Kidney glomerular epithelial cell (primary cell): Measurements from ENCODE around the gene BHLHA15.

Source experiments
- DNase-seq: peaks from one replicate; lab custom pipeline; 2025; lab: John Stamatoyannopoulos, UW

The BHLHA15 gene

DNA sequence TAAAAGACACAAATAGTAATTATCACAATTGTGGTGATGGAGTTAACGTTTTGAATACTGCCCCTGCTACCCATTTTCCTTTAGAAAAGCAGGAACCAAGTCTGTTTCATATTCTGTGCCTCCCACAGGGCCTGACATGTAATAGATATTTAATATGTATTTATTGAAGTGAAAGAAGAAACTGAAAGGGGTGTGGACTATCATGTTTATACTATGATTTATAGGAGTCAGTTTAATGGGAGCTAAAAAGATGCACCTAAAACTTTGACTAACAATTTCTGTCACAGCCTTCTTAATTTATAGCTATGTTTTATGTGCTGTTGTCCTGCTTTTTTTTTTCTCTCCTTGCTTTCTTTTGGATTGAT lies 24.1 kb upstream of the BHLHA15 start:
- DNase-seq, result no peak

DNA sequence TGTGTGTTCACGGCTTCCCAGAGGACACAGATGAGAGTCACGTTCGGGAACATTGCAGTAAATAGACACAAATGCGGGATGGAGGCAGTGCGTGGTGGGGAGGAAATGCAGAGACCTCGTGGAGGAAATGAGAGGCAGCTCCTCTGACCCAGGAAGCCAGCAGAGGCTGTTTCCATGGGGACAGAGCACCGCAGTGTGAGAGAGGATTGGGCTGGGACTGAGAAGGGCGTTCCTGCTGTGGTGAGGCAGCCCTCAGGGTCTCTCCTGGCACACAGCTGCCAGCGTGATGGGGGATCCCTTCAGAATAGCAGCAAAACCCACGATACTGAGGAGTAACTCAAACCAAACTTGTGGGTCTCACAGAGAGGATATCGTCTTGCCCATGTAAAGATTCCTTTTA lies 21.7 kb upstream of the BHLHA15 start:
- DNase-seq, result no peak

DNA sequence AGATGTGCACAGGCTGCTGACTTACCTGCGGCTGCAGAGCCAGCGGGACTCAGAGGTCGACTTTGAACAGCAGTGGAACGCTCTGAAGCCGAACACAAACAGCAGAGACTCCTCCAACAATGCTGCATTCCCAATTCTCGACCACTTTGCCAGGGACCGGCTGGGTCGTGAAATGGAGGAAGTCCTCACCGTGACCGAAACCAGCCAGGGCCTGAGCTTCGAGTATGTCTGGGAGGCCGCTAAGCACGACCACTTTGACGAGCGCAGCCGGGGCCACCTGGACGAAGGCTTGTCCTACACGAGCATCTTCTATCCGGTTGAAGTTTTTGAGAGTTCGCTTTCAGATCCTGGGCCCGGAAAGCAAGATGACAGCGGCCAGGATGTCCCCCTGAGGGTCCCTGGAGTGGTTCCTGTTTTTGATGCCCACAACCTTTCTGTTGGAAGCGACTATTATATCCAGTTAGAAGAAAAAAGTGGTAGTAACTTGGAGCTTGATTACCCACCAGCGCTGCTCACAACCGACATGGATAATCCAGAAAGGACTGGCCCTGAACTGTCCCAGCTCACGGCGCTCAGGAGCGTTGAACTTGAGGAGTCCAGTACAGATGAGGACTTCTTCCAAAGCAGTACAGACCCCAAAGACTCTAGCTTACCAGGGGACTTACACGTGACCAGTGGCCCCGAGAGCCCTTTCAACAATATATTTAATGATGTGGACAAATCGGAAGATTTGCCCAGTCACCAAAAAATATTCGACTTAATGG lies 19.4 kb upstream of the BHLHA15 start:
- DNase-seq, result no peak

DNA sequence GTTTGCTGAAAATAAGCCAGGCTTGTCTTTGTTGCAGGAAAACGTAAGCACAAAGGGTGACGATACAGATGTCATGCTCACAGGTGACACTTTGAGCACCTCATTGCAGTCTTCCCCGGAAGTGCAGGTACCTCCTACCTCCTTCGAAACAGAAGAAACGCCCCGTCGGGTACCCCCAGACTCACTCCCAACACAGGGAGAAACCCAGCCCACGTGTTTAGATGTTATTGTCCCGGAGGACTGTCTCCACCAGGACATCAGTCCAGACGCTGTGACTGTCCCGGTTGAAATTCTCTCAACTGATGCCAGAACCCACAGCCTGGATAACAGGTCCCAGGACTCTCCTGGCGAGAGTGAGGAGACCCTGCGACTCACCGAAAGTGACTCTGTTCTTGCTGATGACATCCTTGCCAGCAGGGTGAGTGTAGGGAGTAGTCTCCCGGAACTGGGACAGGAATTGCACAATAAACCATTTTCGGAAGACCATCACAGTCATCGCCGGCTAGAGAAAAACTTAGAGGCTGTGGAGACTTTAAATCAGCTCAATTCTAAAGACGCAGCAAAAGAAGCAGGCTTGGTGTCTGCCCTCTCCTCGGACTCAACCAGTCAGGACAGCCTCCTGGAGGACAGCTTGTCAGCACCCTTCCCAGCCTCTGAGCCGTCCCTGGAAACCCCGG lies 18.3 kb upstream of the BHLHA15 start:
- DNase-seq, result no peak

DNA sequence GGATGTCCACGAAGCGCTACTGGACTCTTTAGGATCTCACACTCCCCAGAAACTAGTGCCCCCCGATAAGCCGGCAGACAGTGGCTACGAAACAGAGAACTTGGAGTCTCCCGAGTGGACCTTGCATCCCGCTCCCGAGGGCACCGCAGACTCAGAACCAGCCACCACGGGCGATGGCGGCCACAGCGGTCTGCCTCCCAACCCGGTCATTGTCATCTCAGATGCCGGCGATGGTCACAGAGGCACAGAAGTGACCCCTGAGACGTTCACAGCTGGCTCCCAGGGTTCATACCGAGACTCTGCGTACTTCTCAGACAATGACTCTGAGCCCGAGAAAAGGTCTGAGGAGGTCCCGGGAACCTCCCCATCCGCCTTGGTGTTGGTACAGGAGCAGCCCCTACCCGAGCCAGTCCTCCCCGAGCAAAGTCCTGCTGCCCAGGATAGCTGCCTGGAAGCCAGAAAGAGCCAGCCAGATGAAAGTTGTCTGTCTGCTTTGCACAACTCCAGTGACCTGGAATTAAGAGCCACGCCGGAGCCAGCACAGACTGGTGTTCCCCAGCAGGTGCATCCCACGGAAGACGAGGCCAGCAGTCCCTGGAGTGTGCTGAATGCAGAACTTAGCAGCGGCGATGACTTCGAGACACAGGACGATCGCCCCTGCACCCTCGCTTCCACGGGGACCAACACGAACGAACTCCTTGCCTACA lies 17.6 kb upstream of the BHLHA15 start:
- no peak for DNase-seq

DNA sequence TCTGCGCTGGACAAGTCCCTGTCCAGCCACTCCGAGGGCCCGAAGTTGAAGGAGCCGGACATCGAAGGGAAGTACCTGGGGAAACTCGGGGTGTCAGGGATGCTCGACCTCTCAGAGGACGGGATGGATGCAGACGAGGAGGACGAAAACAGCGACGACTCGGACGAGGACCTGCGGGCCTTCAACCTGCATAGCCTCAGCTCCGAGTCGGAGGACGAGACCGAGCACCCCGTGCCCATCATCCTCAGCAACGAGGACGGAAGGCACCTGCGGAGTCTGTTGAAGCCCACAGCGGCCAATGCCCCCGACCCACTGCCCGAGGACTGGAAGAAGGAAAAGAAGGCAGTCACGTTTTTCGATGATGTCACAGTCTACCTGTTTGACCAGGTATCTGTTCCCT lies 17.1 kb upstream of the BHLHA15 start:
- no peak for DNase-seq

DNA sequence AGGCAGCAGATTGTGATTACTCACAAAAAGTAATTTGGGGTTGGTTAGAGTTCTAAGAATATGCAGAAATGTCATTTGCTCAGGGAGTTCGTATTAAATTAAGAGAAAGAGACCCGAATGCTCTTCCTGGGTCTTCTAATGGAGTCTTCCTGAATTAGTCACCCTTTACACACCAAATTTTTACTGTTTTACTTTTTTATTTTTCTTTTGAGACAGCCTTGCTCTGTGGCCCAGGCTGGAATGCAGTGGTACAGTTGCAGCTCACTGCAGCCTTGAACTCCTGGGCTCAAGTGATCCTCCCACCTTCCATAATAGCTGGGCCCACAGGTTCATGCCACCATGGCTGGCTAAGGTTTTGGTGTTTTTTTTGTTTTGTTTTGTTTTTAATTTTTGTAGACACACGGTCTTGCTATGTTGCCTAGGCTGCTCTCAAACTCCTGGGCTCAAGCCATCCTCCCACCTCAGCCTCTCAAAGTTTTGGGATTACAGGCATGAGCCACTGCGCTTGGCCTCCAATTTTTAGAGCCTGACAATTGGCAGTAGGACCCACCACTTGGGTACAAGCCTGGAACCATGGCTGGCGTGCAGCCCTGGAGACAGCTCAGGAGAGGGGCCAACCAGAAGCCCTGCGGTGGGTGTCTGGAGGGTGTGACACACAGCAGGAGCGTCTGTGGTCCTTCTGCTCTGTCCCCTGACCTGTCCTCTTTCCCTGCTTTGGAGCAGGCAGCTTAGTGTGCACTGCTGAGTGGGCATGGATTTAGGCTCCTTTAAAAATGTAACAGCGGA lies 16.4 kb upstream of the BHLHA15 start:
- DNase-seq, result no peak

DNA sequence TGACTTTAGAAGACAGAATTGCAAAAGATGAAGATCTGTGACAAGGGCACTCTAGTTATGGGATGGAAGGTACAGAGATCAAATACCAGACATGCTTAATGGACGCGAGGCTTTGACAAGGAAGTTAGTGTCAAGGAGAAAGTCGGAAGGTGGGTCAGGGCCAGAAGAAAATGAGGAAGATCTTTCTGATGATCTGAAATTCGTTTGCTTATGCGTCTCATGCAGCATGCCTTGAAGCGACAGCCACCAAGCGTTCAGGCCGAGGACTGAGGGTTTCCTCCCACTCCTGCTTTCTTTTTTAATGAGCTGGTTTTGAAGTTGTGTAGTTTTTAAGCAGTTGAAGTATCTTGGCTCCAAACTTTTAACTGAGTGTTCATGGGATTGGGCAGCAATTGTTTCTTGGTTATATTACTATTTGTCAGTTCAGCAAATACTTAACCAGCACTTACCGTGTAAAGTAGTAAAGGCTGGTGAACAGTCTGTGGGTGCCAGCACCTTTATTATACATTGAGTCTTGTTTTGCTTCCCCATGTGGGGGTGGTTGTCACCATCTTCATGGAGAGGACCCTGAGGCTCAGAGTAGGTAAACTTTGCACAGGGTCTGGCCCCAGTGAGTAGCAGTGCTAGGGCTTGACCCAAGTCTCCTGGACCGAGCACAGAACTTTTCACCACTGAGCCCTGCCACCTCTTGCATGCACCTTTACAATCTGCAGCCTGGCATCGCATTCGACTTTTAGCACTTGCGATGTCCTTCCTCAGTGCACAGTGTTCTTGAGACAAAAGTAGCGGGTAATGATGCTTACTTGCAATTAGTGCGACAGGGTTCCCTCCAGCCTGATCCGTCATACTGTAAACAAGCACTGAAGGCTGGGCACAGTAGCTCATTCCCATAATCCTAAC lies 14.3 kb upstream of the BHLHA15 start:
- no peak for DNase-seq

DNA sequence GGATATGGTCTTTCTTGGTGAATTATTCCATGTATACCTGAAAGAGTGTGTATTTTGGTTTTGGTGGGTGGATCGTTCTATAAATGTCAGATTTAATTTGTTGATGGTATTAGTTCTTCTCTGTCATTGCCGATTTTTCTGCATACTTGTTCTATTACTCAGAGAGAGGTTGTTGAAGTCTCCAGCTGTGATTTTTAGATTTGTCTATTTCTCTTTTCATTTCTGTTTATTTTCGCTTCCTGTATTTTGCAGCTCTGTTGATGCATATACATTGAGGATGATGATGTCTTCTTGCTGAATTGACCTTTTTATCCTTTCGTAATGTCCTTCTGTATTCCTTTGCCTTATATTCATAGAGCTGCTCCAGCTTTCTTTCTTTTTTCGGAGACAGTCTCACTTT lies 12.1 kb upstream of the BHLHA15 start:
- no peak for DNase-seq

DNA sequence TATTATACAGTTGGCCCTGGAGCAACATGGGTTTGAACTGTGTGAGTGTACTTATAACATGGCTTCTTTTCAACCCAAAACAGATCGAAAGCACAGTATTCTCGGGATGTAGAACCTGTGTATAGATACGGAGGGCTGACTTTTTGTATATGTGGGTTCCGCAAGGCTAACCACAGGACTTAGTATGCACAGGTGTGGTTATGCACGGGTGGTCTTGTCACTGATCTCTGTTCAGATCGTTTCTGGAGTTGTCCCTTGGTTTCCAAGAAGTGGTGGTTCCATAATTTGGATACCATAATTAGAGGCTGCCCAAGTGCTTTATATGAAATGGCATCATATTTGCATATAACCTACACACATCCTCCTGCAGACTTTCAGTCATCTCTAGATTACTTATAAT lies 10.9 kb upstream of the BHLHA15 start:
- DNase-seq, result no peak

DNA sequence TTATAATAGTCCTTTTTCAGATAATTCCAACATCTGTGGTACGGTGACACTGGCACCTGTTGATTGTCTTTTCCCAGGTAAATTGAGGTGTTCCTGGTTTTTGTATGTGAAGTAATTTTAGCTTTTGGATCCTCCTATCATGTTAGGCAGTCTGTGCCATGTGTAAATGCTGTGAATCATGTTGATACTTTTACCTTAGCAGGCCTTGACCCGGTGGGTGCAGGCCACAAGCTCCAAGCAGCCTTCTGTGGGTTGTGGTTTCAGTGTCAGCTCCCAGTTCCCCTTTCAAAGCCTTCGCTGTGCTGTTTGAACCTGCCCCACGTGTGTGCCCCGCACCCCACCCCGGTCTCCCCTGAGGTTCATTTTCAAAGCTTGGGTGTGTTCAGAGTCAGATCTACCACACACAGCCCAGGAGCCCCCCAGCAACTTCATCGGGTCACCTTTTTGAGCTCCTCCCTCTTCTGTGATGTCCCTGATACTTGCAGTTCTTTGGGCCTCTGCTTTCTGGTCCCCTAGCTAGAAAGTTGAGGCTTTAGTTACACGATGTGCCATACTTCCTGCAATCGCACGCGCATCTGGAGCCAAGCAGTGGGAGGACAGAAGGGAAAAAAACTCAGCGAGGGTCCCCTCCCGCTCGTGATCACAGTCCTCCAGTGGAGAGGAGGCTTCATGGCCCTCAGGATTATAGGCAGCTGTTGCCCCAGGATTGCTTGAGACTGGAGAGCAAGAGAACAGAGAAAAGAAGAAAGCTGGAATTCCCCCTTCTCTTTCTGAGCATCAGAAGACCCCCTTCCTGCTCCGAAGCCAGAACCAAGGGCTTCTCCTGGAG lies 8.7 kb upstream of the BHLHA15 start:
- DNase-seq, result no peak

DNA sequence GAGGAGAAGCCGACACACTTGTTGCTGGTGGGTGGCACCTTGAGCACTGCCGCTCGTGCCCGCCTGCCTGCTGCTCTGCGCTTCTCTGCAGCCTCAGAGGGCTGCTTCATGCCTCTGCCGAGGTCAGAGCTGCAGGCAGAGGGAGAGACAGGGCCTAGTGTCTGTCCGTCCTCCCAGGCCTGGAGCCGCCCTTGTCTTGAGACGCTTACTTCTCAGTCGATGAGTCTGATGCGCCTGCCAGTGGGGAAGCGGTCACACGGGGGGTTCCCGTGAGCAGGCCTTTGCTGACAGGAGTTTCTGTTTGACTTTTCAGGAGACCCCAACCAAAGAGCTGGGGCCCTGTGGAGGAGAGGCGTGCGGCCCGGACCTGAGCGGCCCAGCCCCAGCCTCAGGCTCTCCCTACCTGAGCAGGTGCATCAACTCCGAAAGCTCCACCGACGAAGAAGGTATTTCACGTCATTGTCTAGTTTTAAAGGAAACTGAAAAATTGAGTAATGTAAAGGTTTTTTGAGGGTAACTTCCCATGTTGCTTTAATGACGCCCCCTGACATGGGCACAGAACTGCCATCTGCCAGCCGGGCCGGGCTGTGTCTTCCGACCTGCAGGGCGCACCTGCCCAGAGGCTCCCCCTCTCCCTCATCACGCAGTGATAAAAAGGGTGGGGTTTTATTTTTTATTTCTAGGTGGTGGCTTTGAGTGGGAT lies 7.8 kb upstream of the BHLHA15 start:
- no peak for DNase-seq

DNA sequence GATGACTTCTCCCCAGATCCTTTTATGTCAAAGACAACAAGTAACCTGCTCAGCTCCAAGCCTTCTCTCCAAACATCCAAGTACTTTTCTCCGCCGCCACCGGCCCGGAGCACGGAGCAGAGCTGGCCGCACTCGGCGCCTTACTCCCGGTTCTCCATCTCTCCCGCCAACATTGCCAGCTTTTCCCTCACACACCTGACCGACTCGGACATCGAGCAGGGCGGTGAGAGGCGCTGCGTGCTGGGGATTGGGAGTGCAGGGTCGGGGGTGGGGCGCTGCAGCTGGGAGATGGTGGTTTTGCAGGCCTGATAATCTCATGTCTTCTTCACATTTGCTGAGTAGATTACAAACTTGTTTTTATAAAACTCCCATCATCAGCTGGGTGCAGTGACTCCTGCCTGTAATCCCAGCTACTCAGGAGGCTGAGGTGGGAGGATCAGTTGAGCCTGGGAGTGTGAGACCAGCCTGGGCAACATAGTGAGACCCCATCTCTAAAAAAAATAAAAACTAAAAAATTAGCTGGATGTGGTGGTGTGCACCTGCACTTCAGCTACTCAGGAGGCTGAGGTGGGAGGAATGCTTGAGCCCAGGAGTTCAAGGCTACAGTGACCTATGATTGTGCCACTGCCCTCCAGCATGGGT lies 7.2 kb upstream of the BHLHA15 start:
- DNase-seq, result no peak

DNA sequence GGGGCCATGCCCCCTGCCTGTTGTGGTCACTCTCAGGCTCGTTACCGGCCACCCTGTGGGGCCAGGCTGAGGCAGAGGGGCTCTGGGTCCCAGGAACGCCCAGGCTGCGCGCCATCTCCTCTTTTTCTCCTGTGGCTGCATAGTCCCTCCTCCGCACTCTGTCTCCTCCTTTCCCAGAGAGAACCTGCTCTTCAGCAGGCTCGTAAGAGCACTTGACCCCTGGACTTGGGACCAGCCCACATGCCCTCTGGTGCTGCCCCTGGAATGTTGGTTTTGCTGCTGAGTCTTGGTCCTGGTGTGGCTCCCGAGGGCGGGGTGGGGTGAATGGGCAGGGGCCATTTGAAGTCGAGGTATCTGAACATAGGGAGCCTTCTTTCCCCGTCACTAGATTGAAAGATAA lies 6.6 kb upstream of the BHLHA15 start:
- no peak for DNase-seq

DNA sequence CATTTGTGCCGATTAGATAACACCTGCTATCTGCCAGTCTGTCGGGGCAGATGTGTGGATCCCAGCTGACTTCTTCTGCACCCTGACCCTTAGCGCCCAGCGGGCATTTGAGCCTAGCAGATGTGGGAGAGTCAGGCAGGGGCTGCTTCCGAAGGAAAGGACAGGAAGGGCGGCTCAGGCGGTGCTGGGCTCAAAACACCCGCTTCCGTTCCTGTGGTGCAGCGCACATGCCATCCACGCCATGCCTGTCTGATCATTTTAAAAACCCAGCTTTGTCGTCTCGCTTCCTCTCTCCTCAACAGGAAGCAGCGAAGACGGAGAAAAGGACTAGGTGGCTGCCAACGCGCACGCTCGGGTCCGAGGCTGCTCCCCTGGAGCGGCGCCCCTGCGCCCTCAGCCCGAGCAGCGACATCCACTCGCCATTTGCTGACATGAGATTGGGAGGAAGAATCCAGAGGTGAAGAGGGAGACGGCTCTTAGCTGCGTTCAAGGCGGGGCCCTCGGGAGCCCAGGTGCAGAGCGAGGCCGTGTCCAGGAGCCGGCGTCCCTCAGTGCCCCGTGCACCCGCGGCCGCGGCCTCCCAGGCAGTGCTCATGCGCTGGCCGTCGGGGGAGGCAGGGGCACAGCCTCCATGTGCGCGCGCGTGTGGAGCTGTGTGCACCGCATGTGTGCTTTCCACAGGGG lies 5.9 kb upstream of the BHLHA15 start:
- no peak for DNase-seq

DNA sequence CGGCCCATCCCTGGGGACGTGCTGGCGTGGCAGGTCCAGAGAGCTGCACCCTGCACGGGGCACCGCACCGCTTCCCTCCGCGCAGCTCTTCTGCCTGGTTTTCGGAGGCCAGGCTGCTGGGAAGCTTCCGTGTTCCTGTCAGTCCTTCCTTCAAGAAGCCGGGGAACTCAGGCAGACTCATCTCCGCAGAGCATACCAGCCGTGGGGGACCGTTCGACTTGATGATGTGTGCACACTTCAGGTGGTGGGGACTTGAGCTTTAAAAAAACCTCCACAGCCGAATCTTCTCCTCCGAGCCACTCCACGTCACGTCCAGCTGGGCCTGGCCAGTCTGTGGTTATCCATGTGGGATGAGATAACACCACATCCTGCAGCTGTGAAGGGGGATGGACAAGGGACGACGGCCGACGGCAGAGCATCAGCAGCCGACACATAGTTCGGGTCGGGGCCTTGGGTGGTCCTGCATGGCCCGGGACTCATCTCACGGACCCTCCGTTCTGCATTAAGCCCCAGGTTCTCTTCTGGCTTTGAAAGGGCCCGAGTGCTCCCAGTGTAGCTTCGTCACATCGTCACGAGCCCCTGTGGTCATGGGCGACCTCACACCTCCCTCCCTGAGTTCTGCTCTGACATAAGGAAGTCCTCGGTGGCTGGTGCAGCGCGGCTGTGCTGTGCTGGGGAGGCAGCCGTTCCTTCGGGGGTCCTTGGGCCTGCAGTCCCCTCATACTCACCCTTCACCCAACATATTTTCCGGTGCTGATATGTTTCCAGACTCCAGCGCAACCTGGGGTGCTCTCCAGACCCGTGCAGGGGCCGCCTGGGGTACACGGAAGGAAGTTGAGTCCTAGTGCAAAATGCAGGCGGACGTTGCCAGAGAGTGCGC lies 4.5 kb upstream of the BHLHA15 start:
- DNase-seq, result no peak

DNA sequence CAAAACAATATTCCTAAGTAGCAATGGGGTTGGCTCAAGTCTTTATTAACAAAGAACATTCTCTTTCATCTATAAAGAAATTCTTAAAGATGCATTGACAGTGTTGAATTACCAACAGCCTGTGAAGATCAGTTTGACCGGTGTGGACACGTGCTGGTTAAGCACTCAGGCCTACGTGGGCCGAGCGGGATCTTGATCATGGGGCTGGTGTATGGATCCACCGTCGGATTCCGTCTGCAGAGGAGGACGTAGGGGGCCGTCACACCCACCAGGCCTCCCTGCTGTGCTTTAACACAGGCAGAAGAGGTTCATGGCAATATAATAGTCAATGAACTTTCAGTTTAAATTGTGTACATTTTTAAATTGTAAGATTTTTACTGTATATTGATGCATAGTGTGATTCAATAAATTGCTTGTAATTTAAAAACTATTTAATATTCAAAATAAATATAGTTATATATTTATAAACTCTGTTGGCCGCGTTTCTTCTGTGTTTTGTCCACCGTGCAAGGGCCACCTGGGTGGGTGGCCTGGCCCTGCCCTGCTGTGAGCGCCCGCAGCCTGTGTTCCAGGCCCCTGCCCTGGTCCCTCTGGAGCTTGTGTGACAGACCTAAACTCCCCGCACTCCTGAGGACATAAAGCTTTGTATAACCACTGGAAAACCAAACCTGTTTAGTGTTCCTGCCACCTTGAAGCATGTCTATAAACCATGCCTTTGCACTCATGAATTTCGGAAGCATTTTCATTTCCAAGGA lies 1.9 kb upstream of the BHLHA15 start:
- DNase-seq, result no peak
